GM19463 (cell line): ENCODE data around the gene ZFR2.
"Not testable (repeated sequence)": the region's sequence is repeated elsewhere in the genome, so short reads cannot be mapped to it uniquely, and the experiment has no call there.

ENCODE experiments used
- ATAC-seq: cut with Tn5 transposase; IDR thresholded peaks from one replicate; pipeline ENCODE4 v1.9.1; 2021; ENCODE audit warnings: mild to moderate bottlenecking, moderate library complexity; ENCODE audit not compliant: unreplicated experiment

Gene ZFR2

GRCh38 chr19:3874695-3875094, 5.9 kb upstream of the ZFR2 start:
- ATAC-seq = not testable (repeated sequence)

GRCh38 chr19:3873151-3873550, 4.3 kb upstream of the ZFR2 start:
- no peak for ATAC-seq

GRCh38 chr19:3867971-3868769, 668 bp downstream of the ZFR2 start:
- ATAC-seq = no peak

- no peak for ATAC-seq
Measured at GRCh38 chr19:3866910-3867638, 1.8 kb downstream of the ZFR2 start.

- no peak for ATAC-seq
Measured at GRCh38 chr19:3863648-3864047, 5.2 kb downstream of the ZFR2 start.

- no peak for ATAC-seq
Measured at GRCh38 chr19:3862826-3863500, 5.9 kb downstream of the ZFR2 start.

- no peak for ATAC-seq
Measured at GRCh38 chr19:3860499-3860898, 8.3 kb downstream of the ZFR2 start.

- no peak for ATAC-seq
Measured at GRCh38 chr19:3857449-3858003, 11.3 kb downstream of the ZFR2 start.

- no peak for ATAC-seq
Measured at GRCh38 chr19:3855320-3855719, 13.5 kb downstream of the ZFR2 start.

GRCh38 chr19:3852614-3853254, 16.1 kb downstream of the ZFR2 start:
- ATAC-seq = no peak

- ATAC-seq = no peak
Measured at GRCh38 chr19:3852177-3852511, 16.7 kb downstream of the ZFR2 start.

GRCh38 chr19:3851254-3852176, 17.3 kb downstream of the ZFR2 start:
- no peak for ATAC-seq

- no peak for ATAC-seq
Measured at GRCh38 chr19:3850320-3850972, 18.4 kb downstream of the ZFR2 start.

- no peak for ATAC-seq
Measured at GRCh38 chr19:3849787-3850186, 19.1 kb downstream of the ZFR2 start.

- ATAC-seq = no peak
Measured at GRCh38 chr19:3849092-3849491, 19.7 kb downstream of the ZFR2 start.

- no peak for ATAC-seq
Measured at GRCh38 chr19:3844596-3844995, 24.2 kb downstream of the ZFR2 start.

GRCh38 chr19:3842948-3843347, 25.9 kb downstream of the ZFR2 start:
- no peak for ATAC-seq

GRCh38 chr19:3840804-3841203, 28.0 kb downstream of the ZFR2 start:
- ATAC-seq = no peak

- ATAC-seq = no peak
Measured at GRCh38 chr19:3839941-3840340, 28.9 kb downstream of the ZFR2 start.

GRCh38 chr19:3838661-3839060, 30.2 kb downstream of the ZFR2 start:
- ATAC-seq = no peak
